Vagina (tissue), 2 donors: ENCODE data around the gene FGG. TPM values are rescaled to one million over a fixed set of nuclear protein-coding genes. Genes with fewer than 3 reads are reported as not detected.

ENCODE experiments used
- DNase-seq, 2 donors: peaks; one replicate each; pipeline ENCODE4 v3.0.0-alpha.2; 2017; ENCODE audit errors: extremely low spot score in 2 of 2
- H3K27ac ChIP-seq: fragments of 200-600 bp; sonication (generic); one replicate; pipeline ENCODE4 v1.5.1; 2019
- H3K27me3 ChIP-seq: fragments of 200-600 bp; sonication (generic); one replicate; pipeline ENCODE4 v1.5.1; 2019
- H3K36me3 ChIP-seq, 2 donors: fragments of 200-600 bp; sonication (generic); one replicate each; pipeline ENCODE4 v1.5.1; 2017 to 2019
- H3K4me1 ChIP-seq: fragments of 200-600 bp; sonication (generic); one replicate; pipeline ENCODE4 v1.5.1; 2019
- H3K4me3 ChIP-seq, 2 donors: fragments of 200-600 bp; sonication (generic); 1 replicate in 1 of 2; 2 replicates in 1 of 2; pipeline ENCODE4 v1.5.1; 2016 to 2019
- H3K9me3 ChIP-seq: fragments of 200-600 bp; sonication (generic); one replicate; pipeline ENCODE4 v1.5.1; 2019
- CTCF ChIP-seq, 3 experiments: fragments of 450-650 bp in 2 of 3; fragments of 200-600 bp in 1 of 3; sonication (generic) in 1 of 3; IDR thresholded peaks; one replicate each; pipeline ENCODE4 v1.5.1; 2017 to 2019; ENCODE audit warnings: antibody characterized with exemption in 3 of 3, mild to moderate bottlenecking in 2 of 3, moderate library complexity in 2 of 3
- POLR2A ChIP-seq, 2 donors: fragments of 450-650 bp; IDR thresholded peaks; one replicate each; pipeline ENCODE4 v1.6.1; 2017; ENCODE audit warnings: antibody characterized with exemption in 2 of 2, mild to moderate bottlenecking in 2 of 2, moderate library complexity in 2 of 2
- POLR2AphosphoS5 ChIP-seq, 2 donors: sonication (generic); formaldehyde crosslinking; IDR thresholded peaks; one replicate each; pipeline ENCODE4 v1.9.0; 2017; ENCODE audit warnings: antibody characterized with exemption in 2 of 2, mild to moderate bottlenecking in 2 of 2, low read depth in 1 of 2; ENCODE audit not compliant: insufficient read depth in 1 of 2
- intact Hi-C: fragments of 100-400 bp; cut with DNase I; formaldehyde crosslinking; loops from one replicate; pipeline ENCODE4 v1.15.1; 2023
- total RNA-seq: library from RNA; depleted of rRNA; stranded (reverse); fragments of >200 nt; gene quantifications from one replicate; pipeline ENCODE4 v1.2.3, GENCODE V29; 2016

FGG gene
- total RNA-seq, 1 donor from 2014 or later = not detected

DNA sequence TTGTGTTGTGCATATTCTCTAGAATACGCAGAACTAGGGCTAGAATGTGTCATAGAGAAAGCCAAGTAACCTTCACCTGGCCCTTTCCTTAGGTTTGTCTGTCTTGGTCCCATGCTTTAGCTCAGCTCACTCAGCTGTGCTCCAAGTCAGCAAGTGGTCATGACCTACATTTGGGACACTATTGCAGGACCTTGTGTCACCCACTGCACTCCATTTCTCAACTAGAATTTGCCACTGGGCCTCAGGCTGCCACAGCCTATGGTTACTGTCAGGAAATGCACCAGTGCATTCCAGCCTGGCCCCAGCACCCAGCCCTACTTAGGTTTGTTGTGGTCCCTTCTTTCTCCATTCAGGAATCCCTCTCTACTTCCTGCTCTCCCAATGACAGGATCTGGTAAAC, 7.7 kb upstream of the FGG start:
- Histone ChIP-seq H3K36me3 (no peaks in the 10 kb centered on the region), H3K4me3 (no peak overlapping the region), H3K27me3 (no peaks in the 10 kb centered on the region), H3K4me1 (no peaks in the 10 kb centered on the region), H3K9me3 (no peaks in the 10 kb centered on the region), H3K27ac (no peak overlapping the region)
- intact Hi-C loops = no loop called here
- no peak for TF ChIP-seq POLR2A (IDR thresholded peaks at IDR 0.05)
- no peak for TF ChIP-seq POLR2AphosphoS5 (IDR thresholded peaks at IDR 0.05; ENCODE audit: insufficient read depth in 1 of 2, low read depth in 1 of 2)
- no peak for TF ChIP-seq CTCF (IDR thresholded peaks at IDR 0.05)
- no peak for DNase-seq

DNA sequence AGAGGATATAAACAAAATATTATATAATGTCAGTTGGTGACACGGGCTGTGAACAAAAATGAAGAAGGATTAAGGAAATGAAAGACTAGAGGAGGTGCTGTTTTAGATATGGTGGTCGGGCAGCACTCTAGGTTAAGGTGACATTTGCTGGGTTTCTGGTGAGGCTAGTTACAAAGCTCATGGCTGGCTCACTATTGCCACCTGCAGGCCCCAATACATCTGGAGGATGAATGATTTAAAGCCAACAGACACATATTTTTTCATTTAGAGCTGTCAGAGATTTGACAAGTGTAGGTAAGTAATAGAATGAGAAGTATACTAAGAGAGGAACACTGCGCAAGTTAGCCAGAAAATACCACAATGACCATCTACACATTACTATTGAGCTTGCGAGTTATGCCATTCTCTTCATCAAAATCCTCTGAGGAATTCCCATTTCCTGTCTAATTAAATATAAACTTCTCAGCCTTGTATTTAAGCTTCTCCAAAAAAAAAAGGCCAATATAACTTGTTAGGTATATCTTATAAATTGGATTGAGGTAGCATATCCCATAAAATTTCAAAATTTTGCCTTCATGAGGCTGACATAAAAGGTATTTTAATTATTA, 6.4 kb upstream of the FGG start:
- no peaks in the 10 kb centered on the region for H3K4me1 ChIP-seq
- TF ChIP-seq CTCF (IDR thresholded peaks at IDR 0.05) (peak in 1 of 3 experiments; percentile 14), POLR2A (IDR thresholded peaks at IDR 0.05) (no peak), POLR2AphosphoS5 (IDR thresholded peaks at IDR 0.05; ENCODE audit: insufficient read depth in 1 of 2, low read depth in 1 of 2) (no peak)
- no peak for DNase-seq
- no peaks in the 10 kb centered on the region for H3K27me3 ChIP-seq
- H3K36me3 ChIP-seq = no peaks in the 10 kb centered on the region
- intact Hi-C loops = no loop called here
- H3K4me3 ChIP-seq = no peak overlapping the region
- no peak overlapping the region for H3K27ac ChIP-seq
- H3K9me3 ChIP-seq = no peaks in the 10 kb centered on the region

DNA sequence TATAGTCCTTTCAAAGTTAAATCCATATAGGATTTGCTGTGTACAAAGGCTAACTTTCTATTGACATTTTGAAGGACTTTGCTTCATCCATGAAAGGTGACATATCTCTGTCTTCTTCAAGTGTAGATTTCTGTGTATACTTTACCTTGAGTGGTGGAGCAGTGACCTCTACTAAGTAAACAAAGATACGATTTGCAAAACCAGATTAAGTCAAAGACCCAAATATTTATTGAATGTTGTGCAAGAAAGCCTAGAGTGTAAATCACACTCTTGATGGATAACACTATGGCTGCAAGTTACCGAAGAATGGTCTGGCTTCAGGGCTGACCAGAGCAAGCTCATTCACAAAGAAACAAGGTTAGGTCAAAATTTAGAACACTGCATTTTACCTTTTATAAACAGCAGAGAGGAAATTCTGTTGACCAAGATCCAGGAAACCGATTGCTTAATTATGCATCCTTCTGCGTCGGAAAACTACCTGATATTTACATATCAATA, 5.4 kb upstream of the FGG start:
- Histone ChIP-seq H3K4me1 (no peaks in the 10 kb centered on the region), H3K36me3 (no peaks in the 10 kb centered on the region), H3K27me3 (no peaks in the 10 kb centered on the region), H3K9me3 (no peaks in the 10 kb centered on the region), H3K4me3 (no peak overlapping the region), H3K27ac (no peak overlapping the region)
- no peak for TF ChIP-seq POLR2AphosphoS5 (IDR thresholded peaks at IDR 0.05; ENCODE audit: insufficient read depth in 1 of 2, low read depth in 1 of 2)
- TF ChIP-seq CTCF (IDR thresholded peaks at IDR 0.05) = no peak
- TF ChIP-seq POLR2A (IDR thresholded peaks at IDR 0.05) = no peak
- no peak for DNase-seq
- intact Hi-C loops = no loop called here

GRCh38 chr4:154616731-154617130, 4.3 kb upstream of the FGG start:
- H3K27ac ChIP-seq = no peak overlapping the region
- no peak for DNase-seq
- no peaks in the 10 kb centered on the region for H3K4me1 ChIP-seq
- H3K36me3 ChIP-seq = no peaks in the 10 kb centered on the region
- TF ChIP-seq CTCF (IDR thresholded peaks at IDR 0.05) (no peak), POLR2A (IDR thresholded peaks at IDR 0.05) (no peak)
- no peaks in the 10 kb centered on the region for H3K9me3 ChIP-seq
- H3K27me3 ChIP-seq = no peaks in the 10 kb centered on the region
- intact Hi-C loops = no loop called here
- no peak overlapping the region for H3K4me3 ChIP-seq

DNA sequence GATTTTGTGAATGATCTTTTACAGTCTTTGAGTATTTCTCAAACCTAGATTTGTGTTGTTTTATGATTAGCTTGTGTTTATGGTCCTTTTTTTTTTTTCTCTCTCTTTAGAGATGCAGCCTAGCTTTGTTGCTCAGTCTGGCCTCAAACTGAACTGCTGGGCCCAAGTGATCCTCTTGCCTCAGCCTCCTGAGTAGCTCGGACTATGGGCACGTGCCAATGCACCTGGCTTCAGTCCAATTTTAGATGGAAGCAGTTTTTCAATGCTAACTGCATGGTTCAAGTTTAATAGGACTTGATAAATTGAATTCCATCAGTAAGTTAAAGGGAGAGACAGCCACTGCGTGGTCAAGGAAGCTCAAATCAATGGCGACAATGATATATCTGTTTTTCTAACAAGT, 3.8 kb upstream of the FGG start:
- intact Hi-C loops = no loop called here
- DNase-seq = no peak

More for the DNA sequence above, 3.8 kb upstream of the FGG start:
- Histone ChIP-seq H3K4me3 (no peak overlapping the region), H3K27me3 (no peaks in the 10 kb centered on the region), H3K4me1 (no peaks in the 10 kb centered on the region), H3K9me3 (no peaks in the 10 kb centered on the region), H3K36me3 (no peaks in the 10 kb centered on the region), H3K27ac (no peak overlapping the region)
- TF ChIP-seq POLR2A (IDR thresholded peaks at IDR 0.05) = no peak
- TF ChIP-seq POLR2AphosphoS5 (IDR thresholded peaks at IDR 0.05; ENCODE audit: insufficient read depth in 1 of 2, low read depth in 1 of 2) = no peak
- no peak for TF ChIP-seq CTCF (IDR thresholded peaks at IDR 0.05)
